GM23338 (cell line): ENCODE measurements around the gene CEP170B.

ENCODE experiments used
- CREB1 ChIP-seq: fragments of 250-450 bp; sonication (Bioruptor Pico); IDR thresholded peaks from 2 replicates; pipeline ENCODE4 v1.5.0; 2020; ENCODE audit warnings: low read depth, mild to moderate bottlenecking, moderate library complexity
- EZH2 ChIP-seq: fragments of 200-600 bp; sonication (generic); IDR thresholded peaks from one replicate; pipeline ENCODE4 v1.8.0; 2017; ENCODE audit warnings: antibody characterized with exemption, mild to moderate bottlenecking, low read depth; ENCODE audit not compliant: unreplicated experiment
- EZH2phosphoT487 ChIP-seq: fragments of 200-600 bp; sonication (generic); IDR thresholded peaks from one replicate; pipeline ENCODE4 v1.8.1; 2018; ENCODE audit warnings: antibody characterized with exemption; ENCODE audit not compliant: unreplicated experiment
- POLR2AphosphoS5 ChIP-seq: IDR thresholded peaks from 2 replicates; pipeline ENCODE4 v1.6.1; 2016; ENCODE audit warnings: antibody characterized with exemption, low read depth
- TF ChIP-seq, protein P1 (sequence below), 2 experiments: fragments of 200-600 bp in 1 of 2; sonication (generic) in 1 of 2; conservative IDR thresholded peaks; 2 replicates each; pipeline versions ENCODE4 v1.5.1 to v1.6.1; 2016 to 2017; ENCODE audit warnings: antibody characterized with exemption in 2 of 2, low read depth in 2 of 2, mild to moderate bottlenecking in 2 of 2, moderate library complexity in 1 of 2
- TF ChIP-seq, protein P2 (sequence below): IDR thresholded peaks from one replicate; pipeline ENCODE4 v1.6.1; 2018; ENCODE audit warnings: antibody characterized with exemption; ENCODE audit not compliant: unreplicated experiment

DNA sequence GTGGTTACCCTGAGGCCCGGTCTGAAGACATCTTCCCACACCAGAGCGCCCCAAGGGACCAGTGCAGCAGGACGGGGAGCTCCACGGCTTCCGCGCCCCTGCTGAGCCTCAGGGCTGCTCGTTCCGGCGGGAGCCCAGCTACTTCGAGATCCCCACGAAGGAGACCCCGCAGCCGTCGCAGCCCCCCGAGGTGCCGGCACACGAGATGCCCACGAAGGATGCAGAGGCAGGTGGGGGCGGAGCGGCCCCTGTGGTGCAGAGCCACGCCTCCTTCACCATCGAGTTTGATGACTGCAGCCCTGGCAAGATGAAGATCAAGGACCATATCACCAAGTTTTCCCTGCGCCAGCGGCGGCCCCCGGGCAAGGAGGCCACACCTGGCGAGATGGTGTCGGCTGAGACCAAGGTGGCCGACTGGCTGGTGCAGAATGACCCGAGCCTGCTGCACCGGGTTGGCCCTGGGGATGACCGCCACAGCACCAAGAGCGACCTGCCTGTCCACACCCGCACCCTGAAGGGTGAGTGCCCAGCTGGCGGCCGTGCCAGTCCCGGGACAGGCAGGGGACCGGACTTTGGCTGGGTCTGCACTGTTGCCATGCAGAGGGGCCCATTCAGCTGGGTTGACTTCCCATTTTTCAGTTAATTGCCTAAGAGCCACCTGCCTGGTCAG lies 18.1 kb downstream of the CEP170B start:
- TF ChIP-seq, protein P1, sequence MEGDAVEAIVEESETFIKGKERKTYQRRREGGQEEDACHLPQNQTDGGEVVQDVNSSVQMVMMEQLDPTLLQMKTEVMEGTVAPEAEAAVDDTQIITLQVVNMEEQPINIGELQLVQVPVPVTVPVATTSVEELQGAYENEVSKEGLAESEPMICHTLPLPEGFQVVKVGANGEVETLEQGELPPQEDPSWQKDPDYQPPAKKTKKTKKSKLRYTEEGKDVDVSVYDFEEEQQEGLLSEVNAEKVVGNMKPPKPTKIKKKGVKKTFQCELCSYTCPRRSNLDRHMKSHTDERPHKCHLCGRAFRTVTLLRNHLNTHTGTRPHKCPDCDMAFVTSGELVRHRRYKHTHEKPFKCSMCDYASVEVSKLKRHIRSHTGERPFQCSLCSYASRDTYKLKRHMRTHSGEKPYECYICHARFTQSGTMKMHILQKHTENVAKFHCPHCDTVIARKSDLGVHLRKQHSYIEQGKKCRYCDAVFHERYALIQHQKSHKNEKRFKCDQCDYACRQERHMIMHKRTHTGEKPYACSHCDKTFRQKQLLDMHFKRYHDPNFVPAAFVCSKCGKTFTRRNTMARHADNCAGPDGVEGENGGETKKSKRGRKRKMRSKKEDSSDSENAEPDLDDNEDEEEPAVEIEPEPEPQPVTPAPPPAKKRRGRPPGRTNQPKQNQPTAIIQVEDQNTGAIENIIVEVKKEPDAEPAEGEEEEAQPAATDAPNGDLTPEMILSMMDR (conservative IDR thresholded peaks at IDR 0.05; ENCODE audit: low read depth in 2 of 2) = no peak
- TF ChIP-seq POLR2AphosphoS5 (no peak), EZH2 (no peak), EZH2phosphoT487 (no peak), CREB1 (CRISPR knock-in tag) (no peak)
- TF ChIP-seq, protein P2, sequence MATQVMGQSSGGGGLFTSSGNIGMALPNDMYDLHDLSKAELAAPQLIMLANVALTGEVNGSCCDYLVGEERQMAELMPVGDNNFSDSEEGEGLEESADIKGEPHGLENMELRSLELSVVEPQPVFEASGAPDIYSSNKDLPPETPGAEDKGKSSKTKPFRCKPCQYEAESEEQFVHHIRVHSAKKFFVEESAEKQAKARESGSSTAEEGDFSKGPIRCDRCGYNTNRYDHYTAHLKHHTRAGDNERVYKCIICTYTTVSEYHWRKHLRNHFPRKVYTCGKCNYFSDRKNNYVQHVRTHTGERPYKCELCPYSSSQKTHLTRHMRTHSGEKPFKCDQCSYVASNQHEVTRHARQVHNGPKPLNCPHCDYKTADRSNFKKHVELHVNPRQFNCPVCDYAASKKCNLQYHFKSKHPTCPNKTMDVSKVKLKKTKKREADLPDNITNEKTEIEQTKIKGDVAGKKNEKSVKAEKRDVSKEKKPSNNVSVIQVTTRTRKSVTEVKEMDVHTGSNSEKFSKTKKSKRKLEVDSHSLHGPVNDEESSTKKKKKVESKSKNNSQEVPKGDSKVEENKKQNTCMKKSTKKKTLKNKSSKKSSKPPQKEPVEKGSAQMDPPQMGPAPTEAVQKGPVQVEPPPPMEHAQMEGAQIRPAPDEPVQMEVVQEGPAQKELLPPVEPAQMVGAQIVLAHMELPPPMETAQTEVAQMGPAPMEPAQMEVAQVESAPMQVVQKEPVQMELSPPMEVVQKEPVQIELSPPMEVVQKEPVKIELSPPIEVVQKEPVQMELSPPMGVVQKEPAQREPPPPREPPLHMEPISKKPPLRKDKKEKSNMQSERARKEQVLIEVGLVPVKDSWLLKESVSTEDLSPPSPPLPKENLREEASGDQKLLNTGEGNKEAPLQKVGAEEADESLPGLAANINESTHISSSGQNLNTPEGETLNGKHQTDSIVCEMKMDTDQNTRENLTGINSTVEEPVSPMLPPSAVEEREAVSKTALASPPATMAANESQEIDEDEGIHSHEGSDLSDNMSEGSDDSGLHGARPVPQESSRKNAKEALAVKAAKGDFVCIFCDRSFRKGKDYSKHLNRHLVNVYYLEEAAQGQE = no peak
